ENCODE results near the gene ARHGAP25. TPM values are rescaled to one million over a fixed set of nuclear protein-coding genes. Genes with fewer than 3 reads are reported as not detected.

ARHGAP25 gene
- total RNA-seq, 4 donors from 2014 or later: 3.1 to 11.4 (median 6.6) TPM

- intact Hi-C loops (cut with DNase I; ENCODE audit: low total_unique reads): no loop called here
- Histone ChIP-seq H3K4me3 (no peak overlapping the region), H3K4me1 (no peaks in the 10 kb centered on the region), H3K27me3 (no peaks in the 10 kb centered on the region), H3K27ac (no peak overlapping the region), H3K36me3 (no peaks in the 10 kb centered on the region), H3K9me3 (no peaks in the 10 kb centered on the region)
- TF ChIP-seq CTCF (IDR thresholded peaks at IDR 0.05) (no peak), POLR2A (IDR thresholded peaks at IDR 0.05) (no peak)
- DNase-seq: no peak
These were observed 43.8 kb upstream of the ARHGAP25 start for GRCh38 chr2:68690851-68691250.

GRCh38 chr2:68692511-68692910, 42.1 kb upstream of the ARHGAP25 start:
- Histone ChIP-seq H3K27ac (no peak overlapping the region), H3K4me3 (no peak overlapping the region), H3K36me3 (no peaks in the 10 kb centered on the region), H3K4me1 (no peaks in the 10 kb centered on the region), H3K9me3 (no peaks in the 10 kb centered on the region), H3K27me3 (no peaks in the 10 kb centered on the region)
- intact Hi-C loops (cut with DNase I; ENCODE audit: low total_unique reads): no loop called here
- DNase-seq: no peak
- no peak for TF ChIP-seq POLR2A (IDR thresholded peaks at IDR 0.05)
- no peak for TF ChIP-seq CTCF (IDR thresholded peaks at IDR 0.05)

GRCh38 chr2:68693951-68694350, 40.7 kb upstream of the ARHGAP25 start:
- no peaks in the 10 kb centered on the region for H3K27me3 ChIP-seq
- H3K36me3 ChIP-seq: no peaks in the 10 kb centered on the region
- intact Hi-C loops (cut with DNase I; ENCODE audit: low total_unique reads): no loop called here
- no peaks in the 10 kb centered on the region for H3K4me1 ChIP-seq
- H3K4me3 ChIP-seq: no peak overlapping the region
- no peak overlapping the region for H3K27ac ChIP-seq
- no peaks in the 10 kb centered on the region for H3K9me3 ChIP-seq
- DNase-seq: no peak
- TF ChIP-seq CTCF (IDR thresholded peaks at IDR 0.05) (no peak), POLR2A (IDR thresholded peaks at IDR 0.05) (no peak)

- no peak for DNase-seq
- Histone ChIP-seq H3K9me3 (no peaks in the 10 kb centered on the region), H3K4me3 (no peak overlapping the region), H3K27me3 (no peaks in the 10 kb centered on the region), H3K27ac (no peak overlapping the region), H3K4me1 (no peaks in the 10 kb centered on the region), H3K36me3 (no peaks in the 10 kb centered on the region)
- no peak for TF ChIP-seq CTCF (IDR thresholded peaks at IDR 0.05)
- TF ChIP-seq POLR2A (IDR thresholded peaks at IDR 0.05): no peak
- intact Hi-C loops (cut with DNase I; ENCODE audit: low total_unique reads): no loop called here
These were observed 38.6 kb upstream of the ARHGAP25 start for GRCh38 chr2:68695971-68696370.

- no peak overlapping the region for H3K4me3 ChIP-seq
- DNase-seq: no peak
- H3K9me3 ChIP-seq: no peaks in the 10 kb centered on the region
- TF ChIP-seq POLR2A (IDR thresholded peaks at IDR 0.05) (no peak), CTCF (IDR thresholded peaks at IDR 0.05) (no peak)
- H3K27me3 ChIP-seq: no peaks in the 10 kb centered on the region
- no peaks in the 10 kb centered on the region for H3K4me1 ChIP-seq
- H3K36me3 ChIP-seq: no peaks in the 10 kb centered on the region
- intact Hi-C loops (cut with DNase I; ENCODE audit: low total_unique reads): no loop called here
- no peak overlapping the region for H3K27ac ChIP-seq
These were observed 38.1 kb upstream of the ARHGAP25 start for GRCh38 chr2:68696554-68696953.
